ENCODE data around the gene TANGO6.

Gene TANGO6

GRCh38 chr16:68892214-68892613, 48.9 kb downstream of the TANGO6 start:
- CTCF ChIA-PET, result interaction anchor here (1.8 kb wide), 1 partner anchor 10 kb away, joined by 8 read pairs; no protein-coding TSS in a partner anchor
- no peak for TF ChIP-seq CTCF (IDR thresholded peaks at IDR 0.05; ENCODE audit: control extremely low read depth, extremely low read depth, low read depth, missing control alignments)
- no peak for DNase-seq (ENCODE audit: extremely low spot score)
- POLR2A ChIA-PET, result no interaction called here

DNA sequence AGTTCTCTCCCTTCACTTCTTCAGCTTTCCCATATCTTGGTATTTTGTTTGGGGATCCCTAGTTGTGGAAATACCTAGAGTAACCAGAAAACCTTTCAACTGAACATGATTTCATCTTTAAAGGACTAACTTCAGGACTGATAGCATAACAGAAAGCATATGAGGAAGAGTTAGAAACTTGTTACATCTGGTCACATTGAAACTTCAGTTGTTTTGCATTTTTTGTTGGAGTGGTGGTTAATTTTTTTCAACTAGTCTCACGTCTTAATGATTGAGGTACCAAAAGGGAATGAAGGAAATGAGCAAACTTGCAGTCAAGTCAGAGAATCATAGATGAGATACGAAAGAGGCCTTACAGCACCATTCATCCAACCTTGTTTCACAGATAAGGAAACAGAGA, 49.6 kb downstream of the TANGO6 start:
- ChIA-PET POLR2A (no interaction called here), CTCF (no interaction called here)
- no peak for DNase-seq (ENCODE audit: extremely low spot score)

GRCh38 chr16:68893710-68894705, 50.7 kb downstream of the TANGO6 start:
- no peak for TF ChIP-seq CTCF (IDR thresholded peaks at IDR 0.05; ENCODE audit: control extremely low read depth, extremely low read depth, low read depth, missing control alignments)
- POLR2A ChIA-PET, result no interaction called here
- CTCF ChIA-PET, result no interaction called here
- no peak for DNase-seq (ENCODE audit: extremely low spot score)

More for the DNA sequence above, 49.6 kb downstream of the TANGO6 start:
- TF ChIP-seq CTCF (IDR thresholded peaks at IDR 0.05; ENCODE audit: control extremely low read depth, extremely low read depth, low read depth, missing control alignments), result no peak

- POLR2A ChIA-PET, result no interaction called here
- CTCF ChIA-PET, result no interaction called here
- DNase-seq (ENCODE audit: extremely low spot score), result no peak
- no peak for TF ChIP-seq CTCF (IDR thresholded peaks at IDR 0.05; ENCODE audit: control extremely low read depth, extremely low read depth, low read depth, missing control alignments)
Measured at GRCh38 chr16:68894714-68895113, 51.4 kb downstream of the TANGO6 start.

GRCh38 chr16:68898026-68898425, 54.7 kb downstream of the TANGO6 start:
- DNase-seq (ENCODE audit: extremely low spot score), result no peak
- ChIA-PET CTCF (interaction anchor here (1.2 to 1.6 kb wide), 3 partner anchors 17 to 226 kb away, joined by 3 to 7 read pairs (median 3); no protein-coding TSS in a partner anchor), POLR2A (no interaction called here)
- TF ChIP-seq CTCF (IDR thresholded peaks at IDR 0.05; ENCODE audit: control extremely low read depth, extremely low read depth, low read depth, missing control alignments), result no peak

DNA sequence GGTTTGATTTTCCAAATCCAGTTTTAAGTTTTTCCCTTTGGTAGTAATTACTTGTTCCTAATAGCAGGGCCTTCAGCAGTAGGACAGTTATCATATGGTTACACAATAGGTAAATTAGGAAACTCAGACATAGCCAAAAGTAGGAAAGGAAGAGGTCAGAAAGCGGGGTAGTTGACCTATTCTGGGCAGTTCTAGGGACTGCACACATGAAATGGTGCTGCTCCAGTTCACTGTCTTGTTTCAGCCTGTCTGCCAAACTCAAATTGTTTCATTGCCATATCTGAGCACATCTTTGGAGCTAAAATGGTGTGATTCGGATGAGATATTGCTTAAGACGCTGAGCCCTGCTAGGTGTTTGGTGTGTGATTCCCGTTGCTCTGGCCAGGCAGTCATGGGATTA, 56.7 kb downstream of the TANGO6 start:
- POLR2A ChIA-PET, result no interaction called here
- no peak for TF ChIP-seq CTCF (IDR thresholded peaks at IDR 0.05; ENCODE audit: control extremely low read depth, extremely low read depth, low read depth, missing control alignments)
- DNase-seq (ENCODE audit: extremely low spot score), result no peak
- CTCF ChIA-PET, result no interaction called here
